HUDEP-2 (cell line): ENCODE data around the gene NRF1.

Experiments
- DNase-seq, 76 experiments: peaks; one replicate each; lab custom pipeline; 2025; ENCODE audit not compliant: unreplicated experiment in 76 of 76; lab: John Stamatoyannopoulos, UW

NRF1 gene

GRCh38 chr7:129676017-129676897 lies 64.7 kb downstream of the NRF1 start:
- peak in 3 of 76 experiments; percentile 11 to 17 (median 12) for DNase-seq

GRCh38 chr7:129677796-129678195 lies 66.3 kb downstream of the NRF1 start:
- no peak for DNase-seq

GRCh38 chr7:129678606-129679005 lies 67.1 kb downstream of the NRF1 start:
- no peak for DNase-seq

GRCh38 chr7:129680400-129680799 lies 68.9 kb downstream of the NRF1 start:
- DNase-seq: no peak

- peak in 11 of 76 experiments; percentile 2 to 17 (median 6) for DNase-seq
These were observed 73.3 kb downstream of the NRF1 start for GRCh38 chr7:129684777-129685176.

GRCh38 chr7:129686063-129686462 lies 74.5 kb downstream of the NRF1 start:
- no peak for DNase-seq

- DNase-seq: no peak
These were observed 77.1 kb downstream of the NRF1 start for GRCh38 chr7:129688503-129689222.

- no peak for DNase-seq
These were observed 78.6 kb downstream of the NRF1 start for GRCh38 chr7:129689995-129690581.

- DNase-seq: no peak
These were observed 79.2 kb downstream of the NRF1 start for GRCh38 chr7:129690701-129691100.

GRCh38 chr7:129698516-129699418 lies 87.2 kb downstream of the NRF1 start:
- no peak for DNase-seq

- no peak for DNase-seq
These were observed 90.8 kb downstream of the NRF1 start for GRCh38 chr7:129702316-129702715.

- no peak for DNase-seq
These were observed 91.3 kb downstream of the NRF1 start for GRCh38 chr7:129702761-129703338.

- DNase-seq: no peak
These were observed 92.2 kb downstream of the NRF1 start for GRCh38 chr7:129703751-129704150.

GRCh38 chr7:129707910-129708499 lies 96.5 kb downstream of the NRF1 start:
- DNase-seq: no peak

GRCh38 chr7:129713544-129713943 lies 102.0 kb downstream of the NRF1 start:
- DNase-seq: peak in 21 of 76 experiments; percentile 1 to 29 (median 8)

GRCh38 chr7:129714514-129715063 lies 103.1 kb downstream of the NRF1 start:
- DNase-seq: no peak

GRCh38 chr7:129719980-129720732 lies 108.6 kb downstream of the NRF1 start:
- peak in 48 of 76 experiments; percentile 2 to 67 (median 24) for DNase-seq

- no peak for DNase-seq
These were observed 109.5 kb downstream of the NRF1 start for GRCh38 chr7:129721068-129721467.

GRCh38 chr7:129723679-129724078 lies 112.2 kb downstream of the NRF1 start:
- no peak for DNase-seq
